B cell (primary cell): Measurements from ENCODE around the gene MYH7B.

Experiments
- EZH2 ChIP-seq: IDR thresholded peaks from 2 replicates; pipeline ENCODE4 v1.6.1; 2012; ENCODE audit warnings: borderline replicate concordance, low read depth, mild to moderate bottlenecking, moderate library complexity, low read length; ENCODE audit not compliant: insufficient read depth, poor library complexity, severe bottlenecking
- TF ChIP-seq, protein P1 (sequence below): fragments of 200-600 bp; IDR thresholded peaks from one replicate; pipeline ENCODE4 v1.8.0; 2022; ENCODE audit warnings: antibody characterized with exemption, mild to moderate bottlenecking

DNA sequence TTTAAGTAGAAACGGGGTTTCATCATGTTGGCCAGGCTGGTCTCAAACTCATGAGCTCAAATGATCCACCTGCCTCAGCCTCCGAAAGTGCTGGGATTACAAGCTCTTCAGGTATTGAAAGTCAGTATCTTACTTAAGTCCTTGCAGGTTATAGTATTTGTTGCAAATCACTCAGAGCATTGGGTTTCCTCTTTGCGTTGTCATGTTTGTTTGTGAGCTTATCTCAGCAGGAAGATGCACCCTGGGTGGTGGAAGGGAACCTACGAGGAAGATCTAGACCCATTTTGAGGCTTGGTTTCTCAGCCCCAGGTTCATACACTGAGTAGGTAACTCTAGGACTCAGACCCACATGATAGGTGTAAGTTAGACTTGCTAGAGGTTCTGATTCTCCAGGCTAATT is 18.6 kb downstream of the MYH7B start:
- TF ChIP-seq, protein P1, sequence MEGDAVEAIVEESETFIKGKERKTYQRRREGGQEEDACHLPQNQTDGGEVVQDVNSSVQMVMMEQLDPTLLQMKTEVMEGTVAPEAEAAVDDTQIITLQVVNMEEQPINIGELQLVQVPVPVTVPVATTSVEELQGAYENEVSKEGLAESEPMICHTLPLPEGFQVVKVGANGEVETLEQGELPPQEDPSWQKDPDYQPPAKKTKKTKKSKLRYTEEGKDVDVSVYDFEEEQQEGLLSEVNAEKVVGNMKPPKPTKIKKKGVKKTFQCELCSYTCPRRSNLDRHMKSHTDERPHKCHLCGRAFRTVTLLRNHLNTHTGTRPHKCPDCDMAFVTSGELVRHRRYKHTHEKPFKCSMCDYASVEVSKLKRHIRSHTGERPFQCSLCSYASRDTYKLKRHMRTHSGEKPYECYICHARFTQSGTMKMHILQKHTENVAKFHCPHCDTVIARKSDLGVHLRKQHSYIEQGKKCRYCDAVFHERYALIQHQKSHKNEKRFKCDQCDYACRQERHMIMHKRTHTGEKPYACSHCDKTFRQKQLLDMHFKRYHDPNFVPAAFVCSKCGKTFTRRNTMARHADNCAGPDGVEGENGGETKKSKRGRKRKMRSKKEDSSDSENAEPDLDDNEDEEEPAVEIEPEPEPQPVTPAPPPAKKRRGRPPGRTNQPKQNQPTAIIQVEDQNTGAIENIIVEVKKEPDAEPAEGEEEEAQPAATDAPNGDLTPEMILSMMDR, result no peak
- TF ChIP-seq EZH2, result no peak
